HG03135 (cell line): Measurements from ENCODE around the gene ARPC1A.
"Not testable (repeated sequence)": the region's sequence is repeated elsewhere in the genome, so short reads cannot be mapped to it uniquely, and the experiment has no call there.

Source experiments
- ATAC-seq: cut with Tn5 transposase; IDR thresholded peaks from one replicate; pipeline ENCODE4 v1.9.1; 2021; ENCODE audit warnings: mild to moderate bottlenecking, moderate library complexity; ENCODE audit not compliant: unreplicated experiment

Gene ARPC1A

GRCh38 chr7:99325592-99326407, at the start of gene ARPC1A:
TSS of gene ARPC1A (plus strand) at chr7:99325898. CDS start at chr7:99333354, 7,456 bp downstream.
- ATAC-seq, result peak; percentile 89

- ATAC-seq, result no peak
Observed at GRCh38 chr7:99278180-99278579, 47.5 kb upstream of the ARPC1A start.

- ATAC-seq, result not testable (repeated sequence)
Observed at GRCh38 chr7:99284165-99284564, 41.5 kb upstream of the ARPC1A start.

- ATAC-seq, result no peak
Observed at GRCh38 chr7:99287779-99288534, 37.7 kb upstream of the ARPC1A start.

- no peak for ATAC-seq
Observed at GRCh38 chr7:99289185-99289584, 36.5 kb upstream of the ARPC1A start.

- ATAC-seq, result not testable (repeated sequence)
Observed at GRCh38 chr7:99290148-99290547, 35.5 kb upstream of the ARPC1A start.

GRCh38 chr7:99290980-99291607, 34.6 kb upstream of the ARPC1A start:
- ATAC-seq, result no peak

- no peak for ATAC-seq
Observed at GRCh38 chr7:99292127-99292526, 33.6 kb upstream of the ARPC1A start.

- no peak for ATAC-seq
Observed at GRCh38 chr7:99293167-99293566, 32.5 kb upstream of the ARPC1A start.

GRCh38 chr7:99293650-99294049, 32.0 kb upstream of the ARPC1A start:
- ATAC-seq, result no peak

- no peak for ATAC-seq
Observed at GRCh38 chr7:99296471-99296870, 29.2 kb upstream of the ARPC1A start.

- no peak for ATAC-seq
Observed at GRCh38 chr7:99301496-99301895, 24.2 kb upstream of the ARPC1A start.

GRCh38 chr7:99305473-99306260, 20.0 kb upstream of the ARPC1A start:
- no peak for ATAC-seq

GRCh38 chr7:99308461-99309074, 17.1 kb upstream of the ARPC1A start:
- no peak for ATAC-seq

GRCh38 chr7:99309111-99309510, 16.6 kb upstream of the ARPC1A start:
- ATAC-seq, result no peak

GRCh38 chr7:99310004-99310403, 15.7 kb upstream of the ARPC1A start:
- ATAC-seq, result no peak

- ATAC-seq, result no peak
Observed at GRCh38 chr7:99311702-99312101, 14.0 kb upstream of the ARPC1A start.

GRCh38 chr7:99312316-99313203, 13.1 kb upstream of the ARPC1A start:
- ATAC-seq, result no peak

GRCh38 chr7:99313204-99313573, 12.5 kb upstream of the ARPC1A start:
- no peak for ATAC-seq
